ENCODE measurements around the gene CDCA5.

The CDCA5 gene

DNA sequence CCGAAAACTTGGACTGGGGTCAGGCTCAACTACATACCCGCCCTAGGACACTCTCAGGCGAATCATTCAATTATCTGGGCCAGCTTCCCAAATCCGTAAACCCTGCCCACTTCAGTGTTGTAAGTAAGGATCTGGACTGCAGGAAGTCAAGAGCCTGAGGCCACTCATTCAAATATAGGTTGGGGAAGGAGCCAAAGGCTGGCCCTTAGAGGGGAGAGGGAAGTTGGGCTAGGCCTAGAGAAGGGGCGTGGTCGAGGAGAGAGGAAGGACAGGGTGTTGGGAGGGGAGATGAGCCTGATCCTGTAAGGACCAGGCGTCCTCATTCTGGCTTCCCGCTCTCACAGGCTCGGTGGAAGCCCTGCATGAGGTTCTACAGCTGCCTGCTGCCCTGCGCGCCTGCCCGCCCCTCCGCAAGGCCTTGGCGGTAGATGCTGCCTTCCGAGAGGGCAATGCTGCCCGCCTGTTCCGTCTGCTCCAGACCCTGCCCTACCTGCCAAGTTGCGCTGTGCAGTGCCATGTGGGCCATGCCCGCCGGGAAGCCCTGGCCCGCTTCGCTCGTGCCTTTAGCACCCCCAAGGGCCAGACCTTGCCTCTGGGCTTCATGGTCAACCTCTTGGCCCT, 39.8 kb downstream of the CDCA5 start:
- peak; percentile 41 for DNase-seq (ENCODE audit: low read depth)

DNA sequence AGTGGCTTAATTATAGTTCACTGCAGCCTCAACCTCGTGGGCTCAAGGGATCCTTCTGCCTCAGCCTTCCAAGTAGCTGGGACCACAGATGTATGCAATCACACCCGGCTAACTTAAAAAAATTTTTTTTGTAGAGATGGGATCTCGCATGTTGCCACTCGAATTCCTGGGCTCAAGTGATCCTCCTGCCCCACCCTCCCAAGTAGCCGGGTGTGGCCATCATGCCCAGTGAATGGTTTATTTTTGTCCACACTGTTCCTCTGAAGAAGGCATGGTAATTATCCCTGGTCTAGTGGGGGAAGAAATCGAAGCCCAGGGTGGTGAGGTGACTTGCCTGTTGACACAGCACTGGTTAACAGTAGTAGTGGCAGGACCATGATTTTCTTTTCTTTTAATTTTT, 40.9 kb downstream of the CDCA5 start:
- DNase-seq (ENCODE audit: low read depth): no peak

DNA sequence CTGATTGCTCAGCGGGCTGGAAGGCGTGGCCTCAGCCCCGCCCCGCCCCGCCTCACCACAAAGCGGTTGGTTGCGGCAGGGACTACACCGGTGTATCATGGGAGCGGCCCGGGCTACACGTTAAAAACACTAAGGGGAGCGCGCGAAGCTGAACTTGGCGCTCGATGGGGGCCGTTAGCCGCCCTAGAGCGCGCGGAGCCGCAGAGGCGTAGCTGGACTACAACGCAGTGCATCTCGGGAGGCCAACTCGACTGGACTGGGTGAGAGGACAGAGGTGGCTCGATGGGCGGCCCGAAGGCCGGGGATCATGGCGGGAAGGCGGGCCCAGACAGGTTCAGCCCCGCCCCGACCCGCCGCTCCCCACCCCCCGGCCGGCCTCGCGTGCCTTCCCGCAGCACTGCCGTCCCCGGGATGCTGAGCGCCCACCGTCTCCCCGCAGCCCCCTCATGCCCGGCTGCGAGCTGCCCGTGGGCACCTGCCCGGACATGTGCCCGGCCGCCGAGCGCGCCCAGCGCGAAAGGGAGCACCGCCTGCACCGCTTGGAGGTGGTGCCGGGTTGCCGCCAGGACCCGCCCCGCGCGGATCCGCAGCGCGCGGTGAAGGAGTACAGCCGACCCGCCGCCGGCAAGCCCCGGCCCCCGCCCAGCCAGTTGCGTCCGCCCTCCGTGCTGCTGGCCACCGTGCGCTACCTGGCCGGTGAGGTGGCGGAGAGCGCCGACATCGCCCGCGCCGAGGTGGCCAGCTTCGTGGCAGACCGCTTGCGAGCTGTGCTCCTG, 42.8 kb downstream of the CDCA5 start, which contains the start of gene SAC3D1:
SAC3D1 (plus strand) TSS at position 364 of the 776 bp plus-strand sequence; CDS start at position 447, 83 bp downstream.
- DNase-seq (ENCODE audit: low read depth): peak; percentile 97

DNA sequence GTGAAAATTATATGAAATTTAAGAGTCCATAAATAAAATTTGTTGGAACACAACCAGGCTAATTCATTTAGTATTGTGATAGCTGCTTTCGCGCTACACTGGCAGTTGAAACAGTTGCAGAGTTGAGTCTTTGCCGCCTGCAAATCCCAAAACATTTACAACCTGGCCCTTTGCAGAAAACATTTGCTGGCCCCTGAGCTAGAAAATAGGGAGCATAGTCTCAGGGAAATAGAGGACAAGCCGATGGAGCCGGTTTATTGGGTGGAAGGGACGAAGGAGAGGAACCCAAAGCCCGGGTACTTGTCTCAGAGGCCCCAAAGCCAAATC, 43.4 kb downstream of the CDCA5 start:
- DNase-seq (ENCODE audit: low read depth): no peak

DNA sequence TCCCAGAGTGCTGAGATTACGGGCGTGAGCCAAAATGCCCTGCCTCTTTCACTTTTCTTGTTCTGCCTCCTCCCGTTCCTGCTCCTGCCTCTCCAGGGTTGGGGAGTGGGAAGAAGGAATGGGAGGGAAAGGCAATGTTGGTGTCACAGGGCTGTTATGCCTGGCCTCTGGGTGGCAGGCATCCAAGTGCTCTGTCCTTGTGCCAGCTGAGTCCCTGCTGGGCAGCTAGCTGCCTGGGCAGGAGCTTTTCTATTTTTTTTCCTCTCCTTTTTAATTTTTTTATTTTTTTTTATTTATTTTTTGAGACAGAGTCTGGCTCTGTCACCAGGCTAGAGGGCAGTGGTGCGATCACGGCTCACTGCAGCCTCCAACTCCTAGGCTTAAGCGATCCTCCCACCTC, 46.9 kb downstream of the CDCA5 start:
- DNase-seq (ENCODE audit: low read depth): no peak

DNA sequence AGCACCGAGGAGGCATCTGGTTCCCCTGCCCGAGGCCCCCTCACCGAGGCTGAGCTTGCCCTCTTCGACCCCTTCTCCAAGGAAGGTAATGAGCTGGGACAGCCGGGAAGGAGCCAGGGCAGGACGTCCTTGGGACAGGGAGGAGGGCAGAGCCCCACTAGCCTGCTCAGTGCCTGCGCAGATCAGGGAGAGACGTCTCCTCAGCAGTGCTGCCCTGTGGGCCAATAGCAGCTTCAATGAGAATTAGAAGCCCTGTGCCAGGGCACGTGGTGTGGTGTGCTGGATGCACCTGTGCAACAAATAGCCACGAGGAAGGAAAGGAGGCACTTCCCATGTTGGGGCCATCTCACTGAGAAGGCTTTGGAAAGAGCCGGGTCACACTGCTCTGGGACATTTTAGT, 48.3 kb downstream of the CDCA5 start:
- no peak for DNase-seq (ENCODE audit: low read depth)

DNA sequence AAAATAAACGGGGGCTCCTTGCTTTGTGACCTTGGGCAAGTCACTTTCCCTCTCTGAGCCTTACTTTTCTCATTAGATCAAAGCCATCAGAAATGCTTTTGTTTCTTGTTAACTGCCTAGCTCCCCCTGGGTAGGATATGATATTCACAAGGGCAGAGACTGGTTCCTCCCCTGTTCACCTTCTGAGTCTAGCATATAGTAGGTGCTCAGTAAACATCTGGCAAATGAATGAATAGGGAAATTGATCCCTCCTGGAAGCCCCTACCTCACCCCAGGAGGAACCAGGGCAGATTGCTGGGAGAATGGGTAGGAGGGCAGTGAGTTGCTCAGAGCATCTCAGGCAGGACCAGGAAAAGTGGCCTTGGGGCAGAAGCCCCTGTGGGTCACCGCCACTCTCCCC, 49.4 kb downstream of the CDCA5 start:
- no peak for DNase-seq (ENCODE audit: low read depth)

DNA sequence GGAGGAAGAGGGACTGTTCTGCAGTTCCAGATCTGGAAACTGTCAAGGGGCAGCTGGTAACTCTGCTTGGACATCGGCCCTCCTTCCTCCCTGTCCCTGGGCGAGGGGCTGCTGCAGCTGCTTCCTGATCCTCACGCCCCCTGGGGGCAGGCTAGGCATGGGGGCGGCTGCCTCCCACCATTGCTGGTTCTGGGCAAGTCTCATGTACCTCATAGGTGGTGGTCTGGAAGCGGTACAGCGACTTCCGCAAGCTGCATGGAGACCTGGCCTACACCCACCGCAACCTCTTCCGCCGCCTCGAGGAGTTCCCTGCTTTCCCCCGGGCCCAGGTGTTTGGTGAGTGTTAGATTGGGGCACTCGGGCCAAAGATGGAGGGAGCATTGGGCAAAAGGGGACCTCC, 51.6 kb downstream of the CDCA5 start:
- DNase-seq (ENCODE audit: low read depth): no peak
